ENCODE data around the gene OAF. TPM values are rescaled to one million over a fixed set of nuclear protein-coding genes. Genes with fewer than 3 reads are reported as not detected.

OAF gene
- total and polyA plus RNA-seq, 9 of the 15 experiments (the other 6 are each of a cell fraction or from before 2014, with no cell fraction given): 1.1 to 21.6 (median 7.5) TPM

- WGBS (ENCODE audit: insufficient coverage, low coverage, missing lambda C conversion rate): 73% methylated on average over 10 of the region's 12 CpGs
- no peak for ATAC-seq
- no peak overlapping the region for H3K4me2 ChIP-seq (ENCODE audit: insufficient read depth, low read length)
- intact Hi-C loops (cut with micrococcal nuclease): loop anchor here (10.0 kb wide), 1 partner anchor 863 kb away; no protein-coding TSS in a partner anchor
- no peak overlapping the region for H3K27ac ChIP-seq (ENCODE audit: extremely low read depth, low read depth, low read length)
- H3K36me3 ChIP-seq (ENCODE audit: control insufficient read depth, insufficient read depth, low read length): 0 out of 3 replicates have a peak, but pooled peaks cover 5% of the 10 kb centered on the region
- TF ChIP-seq, protein P1, sequence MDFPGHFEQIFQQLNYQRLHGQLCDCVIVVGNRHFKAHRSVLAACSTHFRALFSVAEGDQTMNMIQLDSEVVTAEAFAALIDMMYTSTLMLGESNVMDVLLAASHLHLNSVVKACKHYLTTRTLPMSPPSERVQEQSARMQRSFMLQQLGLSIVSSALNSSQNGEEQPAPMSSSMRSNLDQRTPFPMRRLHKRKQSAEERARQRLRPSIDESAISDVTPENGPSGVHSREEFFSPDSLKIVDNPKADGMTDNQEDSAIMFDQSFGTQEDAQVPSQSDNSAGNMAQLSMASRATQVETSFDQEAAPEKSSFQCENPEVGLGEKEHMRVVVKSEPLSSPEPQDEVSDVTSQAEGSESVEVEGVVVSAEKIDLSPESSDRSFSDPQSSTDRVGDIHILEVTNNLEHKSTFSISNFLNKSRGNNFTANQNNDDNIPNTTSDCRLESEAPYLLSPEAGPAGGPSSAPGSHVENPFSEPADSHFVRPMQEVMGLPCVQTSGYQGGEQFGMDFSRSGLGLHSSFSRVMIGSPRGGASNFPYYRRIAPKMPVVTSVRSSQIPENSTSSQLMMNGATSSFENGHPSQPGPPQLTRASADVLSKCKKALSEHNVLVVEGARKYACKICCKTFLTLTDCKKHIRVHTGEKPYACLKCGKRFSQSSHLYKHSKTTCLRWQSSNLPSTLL (IDR thresholded peaks at IDR 0.05): no peak
- TF ChIP-seq ZNF668 (CRISPR knock-in tag; IDR thresholded peaks at IDR 0.05): no peak
- TF ChIP-seq VEZF1 (CRISPR knock-in tag; IDR thresholded peaks at IDR 0.05): no peak
- no peak for TF ChIP-seq SAP30 (IDR thresholded peaks at IDR 0.05; ENCODE audit: borderline replicate concordance, insufficient read depth, low read depth, low read length, poor library complexity, severe bottlenecking)
- no peak for TF ChIP-seq ZSCAN32 (CRISPR knock-in tag; IDR thresholded peaks at IDR 0.05)
- TF ChIP-seq, protein P2, sequence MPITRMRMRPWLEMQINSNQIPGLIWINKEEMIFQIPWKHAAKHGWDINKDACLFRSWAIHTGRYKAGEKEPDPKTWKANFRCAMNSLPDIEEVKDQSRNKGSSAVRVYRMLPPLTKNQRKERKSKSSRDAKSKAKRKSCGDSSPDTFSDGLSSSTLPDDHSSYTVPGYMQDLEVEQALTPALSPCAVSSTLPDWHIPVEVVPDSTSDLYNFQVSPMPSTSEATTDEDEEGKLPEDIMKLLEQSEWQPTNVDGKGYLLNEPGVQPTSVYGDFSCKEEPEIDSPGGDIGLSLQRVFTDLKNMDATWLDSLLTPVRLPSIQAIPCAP (CRISPR knock-in tag; IDR thresholded peaks at IDR 0.05; ENCODE audit: borderline replicate concordance): no peak
- no peak for TF ChIP-seq RB1 (IDR thresholded peaks at IDR 0.05; ENCODE audit: low read depth)
- no peak for TF ChIP-seq ZNF764 (CRISPR knock-in tag; IDR thresholded peaks at IDR 0.05; ENCODE audit: low read depth)
- TF ChIP-seq CEBPZ (IDR thresholded peaks at IDR 0.05; ENCODE audit: borderline replicate concordance, low read depth, low read length): no peak
- no peak for TF ChIP-seq SUPT5H (IDR thresholded peaks at IDR 0.05)
- TF ChIP-seq ZNF12 (CRISPR knock-in tag; IDR thresholded peaks at IDR 0.05): no peak
- TF ChIP-seq SP1 (CRISPR knock-in tag; IDR thresholded peaks at IDR 0.05): no peak
- ChIA-PET POLR2A (interaction anchor here (0.5 to 0.8 kb wide), 2 partner anchors 49 to 300 kb away, joined by 3 read pairs; no protein-coding TSS in a partner anchor), CTCF (ENCODE audit: low intra/inter-chr PET ratio) (no interaction called here)
- H3K9ac ChIP-seq (ENCODE audit: insufficient read depth in 1 of 2, low read depth in 2 of 2, low read length in 2 of 2): no peak overlapping the region
- in situ Hi-C loops (cut with MboI): no loop called here
- FAIRE-seq: no peak
- H3K9me3 ChIP-seq (replicated peaks; ENCODE audit: control insufficient read depth, insufficient read depth, low read depth, low read length): no peaks in the 10 kb centered on the region
- peaks cover 26% of the 10 kb centered on the region; the same call in 1 of the 2 replicates for H4K20me1 ChIP-seq (replicated peaks; ENCODE audit: control insufficient read depth, insufficient read depth, low read length)
- no TSS peak for BruUV-seq (replicated peaks)
- peaks cover 10 to 12% of the 10 kb centered on the region in 2 experiments; a peak in 3 of 5 replicates for H3K4me1 ChIP-seq (replicated peaks in 1 of 2; ENCODE audit: control insufficient read depth in 2 of 2, insufficient read depth in 2 of 2, low read length in 2 of 2)
- no peak overlapping the region for H2AFZ ChIP-seq (ENCODE audit: low read depth, low read length)
- DNase-seq (ENCODE audit: extremely low read depth in 1 of 4, low spot score in 3 of 4): no peak
- no peak overlapping the region for H3K4me3 ChIP-seq
- peaks cover 3% of the 10 kb centered on the region for H3K9me1 ChIP-seq (ENCODE audit: control insufficient read depth, insufficient read depth, low read length)
- no peaks in the 10 kb centered on the region for H3K27me3 ChIP-seq (ENCODE audit: control insufficient read depth in 2 of 2, insufficient read depth in 2 of 2, low read length in 2 of 2)
- no peaks in the 10 kb centered on the region for H3K79me2 ChIP-seq (ENCODE audit: control insufficient read depth, insufficient read depth, low read length)
Observed at GRCh38 chr11:120217526-120217925, 6.7 kb downstream of the OAF start.

All from K562 (cell line).